ENCODE results near the gene ADRA2B. TPM values are rescaled to one million over a fixed set of nuclear protein-coding genes. Genes with fewer than 3 reads are reported as not detected.

The ADRA2B gene
- total RNA-seq, 1 experiment from 2014 or later: 0.28 TPM

- in situ Hi-C loops (cut with HindIII; ENCODE audit: low pct_unique_long_range_greater_than_20kb, low sequenced_read_pairs): no loop called here
- Histone ChIP-seq H3K9me3 (ENCODE audit: control insufficient read depth, insufficient read depth, low read depth, low read length) (no peaks in the 10 kb centered on the region), H3K27ac (ENCODE audit: low read length) (no peak overlapping the region), H3K36me3 (ENCODE audit: control insufficient read depth, insufficient read depth, low read length) (no peaks in the 10 kb centered on the region), H3K4me1 (ENCODE audit: control insufficient read depth, insufficient read depth, low read length) (0 out of 2 replicates have a peak, but pooled peaks cover 3% of the 10 kb centered on the region), H3K27me3 (ENCODE audit: control insufficient read depth, insufficient read depth, low read length) (no peaks in the 10 kb centered on the region), H3K4me3 (ENCODE audit: low read depth in 2 of 2, low read length in 2 of 2) (no peak overlapping the region)
- ChIA-PET POLR2A (interaction anchor here (0.7 kb wide), 1 partner anchor 726 kb away, joined by 8 read pairs; no protein-coding TSS in a partner anchor), CTCF (no interaction called here)
- BruUV-seq (replicated peaks): no TSS peak
- intact Hi-C loops (cut with micrococcal nuclease; ENCODE audit: unreplicated experiment): no loop called here
- no peak for DNase-seq (ENCODE audit: low read depth, low spot score)
- TF ChIP-seq, protein P1, sequence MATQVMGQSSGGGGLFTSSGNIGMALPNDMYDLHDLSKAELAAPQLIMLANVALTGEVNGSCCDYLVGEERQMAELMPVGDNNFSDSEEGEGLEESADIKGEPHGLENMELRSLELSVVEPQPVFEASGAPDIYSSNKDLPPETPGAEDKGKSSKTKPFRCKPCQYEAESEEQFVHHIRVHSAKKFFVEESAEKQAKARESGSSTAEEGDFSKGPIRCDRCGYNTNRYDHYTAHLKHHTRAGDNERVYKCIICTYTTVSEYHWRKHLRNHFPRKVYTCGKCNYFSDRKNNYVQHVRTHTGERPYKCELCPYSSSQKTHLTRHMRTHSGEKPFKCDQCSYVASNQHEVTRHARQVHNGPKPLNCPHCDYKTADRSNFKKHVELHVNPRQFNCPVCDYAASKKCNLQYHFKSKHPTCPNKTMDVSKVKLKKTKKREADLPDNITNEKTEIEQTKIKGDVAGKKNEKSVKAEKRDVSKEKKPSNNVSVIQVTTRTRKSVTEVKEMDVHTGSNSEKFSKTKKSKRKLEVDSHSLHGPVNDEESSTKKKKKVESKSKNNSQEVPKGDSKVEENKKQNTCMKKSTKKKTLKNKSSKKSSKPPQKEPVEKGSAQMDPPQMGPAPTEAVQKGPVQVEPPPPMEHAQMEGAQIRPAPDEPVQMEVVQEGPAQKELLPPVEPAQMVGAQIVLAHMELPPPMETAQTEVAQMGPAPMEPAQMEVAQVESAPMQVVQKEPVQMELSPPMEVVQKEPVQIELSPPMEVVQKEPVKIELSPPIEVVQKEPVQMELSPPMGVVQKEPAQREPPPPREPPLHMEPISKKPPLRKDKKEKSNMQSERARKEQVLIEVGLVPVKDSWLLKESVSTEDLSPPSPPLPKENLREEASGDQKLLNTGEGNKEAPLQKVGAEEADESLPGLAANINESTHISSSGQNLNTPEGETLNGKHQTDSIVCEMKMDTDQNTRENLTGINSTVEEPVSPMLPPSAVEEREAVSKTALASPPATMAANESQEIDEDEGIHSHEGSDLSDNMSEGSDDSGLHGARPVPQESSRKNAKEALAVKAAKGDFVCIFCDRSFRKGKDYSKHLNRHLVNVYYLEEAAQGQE (IDR thresholded peaks at IDR 0.05; ENCODE audit: insufficient read depth in 1 of 2, low read depth in 2 of 2, low read length in 1 of 2): no peak
- TF ChIP-seq TCF7L2 (IDR thresholded peaks at IDR 0.05; ENCODE audit: low read depth, low read length) (no peak), SIN3A (IDR thresholded peaks at IDR 0.05; ENCODE audit: borderline replicate concordance, insufficient read depth, low read depth, low read length) (no peak), POLR2AphosphoS5 (IDR thresholded peaks at IDR 0.05; ENCODE audit: low read depth, low read length) (no peak)
- TF ChIP-seq, protein P2, sequence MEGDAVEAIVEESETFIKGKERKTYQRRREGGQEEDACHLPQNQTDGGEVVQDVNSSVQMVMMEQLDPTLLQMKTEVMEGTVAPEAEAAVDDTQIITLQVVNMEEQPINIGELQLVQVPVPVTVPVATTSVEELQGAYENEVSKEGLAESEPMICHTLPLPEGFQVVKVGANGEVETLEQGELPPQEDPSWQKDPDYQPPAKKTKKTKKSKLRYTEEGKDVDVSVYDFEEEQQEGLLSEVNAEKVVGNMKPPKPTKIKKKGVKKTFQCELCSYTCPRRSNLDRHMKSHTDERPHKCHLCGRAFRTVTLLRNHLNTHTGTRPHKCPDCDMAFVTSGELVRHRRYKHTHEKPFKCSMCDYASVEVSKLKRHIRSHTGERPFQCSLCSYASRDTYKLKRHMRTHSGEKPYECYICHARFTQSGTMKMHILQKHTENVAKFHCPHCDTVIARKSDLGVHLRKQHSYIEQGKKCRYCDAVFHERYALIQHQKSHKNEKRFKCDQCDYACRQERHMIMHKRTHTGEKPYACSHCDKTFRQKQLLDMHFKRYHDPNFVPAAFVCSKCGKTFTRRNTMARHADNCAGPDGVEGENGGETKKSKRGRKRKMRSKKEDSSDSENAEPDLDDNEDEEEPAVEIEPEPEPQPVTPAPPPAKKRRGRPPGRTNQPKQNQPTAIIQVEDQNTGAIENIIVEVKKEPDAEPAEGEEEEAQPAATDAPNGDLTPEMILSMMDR (IDR thresholded peaks at IDR 0.05): no peak
- ATAC-seq: no peak
Measured at GRCh38 chr2:96105994-96106715, 10.2 kb downstream of the ADRA2B start.

DNA sequence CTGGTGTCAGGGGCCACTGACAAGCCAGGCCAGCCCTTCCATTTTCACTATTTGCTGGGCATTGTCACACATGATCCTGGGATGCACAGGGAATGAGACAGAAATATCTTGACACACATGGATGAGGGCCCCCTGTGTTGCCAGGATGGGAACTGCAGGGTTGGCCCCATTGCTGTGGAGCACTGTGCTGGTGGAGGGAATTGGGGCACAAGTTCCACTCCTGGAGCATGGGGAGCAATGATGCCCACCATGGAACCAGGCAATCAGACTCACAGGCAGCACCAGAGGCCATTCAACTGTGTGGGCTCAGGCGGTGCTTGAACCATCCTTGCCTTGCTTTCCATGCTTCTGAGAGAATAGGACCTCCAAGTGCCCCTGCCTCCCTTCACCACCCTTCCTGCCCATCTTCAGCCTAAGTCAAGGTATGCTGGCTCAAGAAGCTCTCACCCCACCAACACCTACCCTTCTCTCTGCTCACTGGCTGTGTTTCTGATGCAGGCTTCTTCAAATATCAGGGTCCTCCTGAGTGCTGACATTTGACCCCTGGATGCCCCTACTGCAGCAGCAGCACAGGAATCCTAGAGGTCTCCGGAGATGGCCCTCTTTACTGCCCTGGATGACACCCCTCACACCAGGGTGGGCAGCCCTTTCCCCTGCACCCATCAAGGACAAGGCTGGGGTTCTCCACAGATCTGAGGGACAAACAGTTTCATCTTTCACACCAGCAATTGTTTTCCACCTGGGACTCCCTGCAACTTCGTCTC, 11.0 kb downstream of the ADRA2B start:
- DNase-seq (ENCODE audit: low read depth, low spot score) (no peak), ATAC-seq (no peak)
- BruUV-seq (replicated peaks): no TSS peak
- Histone ChIP-seq H3K27me3 (ENCODE audit: control insufficient read depth, insufficient read depth, low read length) (no peaks in the 10 kb centered on the region), H3K9me3 (ENCODE audit: control insufficient read depth, insufficient read depth, low read depth, low read length) (no peaks in the 10 kb centered on the region), H3K4me1 (ENCODE audit: control insufficient read depth, insufficient read depth, low read length) (peaks cover 3% of the 10 kb centered on the region; the same call in 1 of the 2 replicates), H3K4me3 (ENCODE audit: low read depth in 2 of 2, low read length in 2 of 2) (no peak overlapping the region), H3K27ac (ENCODE audit: low read length) (no peak overlapping the region), H3K36me3 (ENCODE audit: control insufficient read depth, insufficient read depth, low read length) (no peaks in the 10 kb centered on the region)
- POLR2A ChIA-PET: no interaction called here
- in situ Hi-C loops (cut with HindIII; ENCODE audit: low pct_unique_long_range_greater_than_20kb, low sequenced_read_pairs): no loop called here
- CTCF ChIA-PET: no interaction called here
- TF ChIP-seq TCF7L2 (IDR thresholded peaks at IDR 0.05; ENCODE audit: low read depth, low read length) (no peak), POLR2AphosphoS5 (IDR thresholded peaks at IDR 0.05; ENCODE audit: low read depth, low read length) (no peak), SIN3A (IDR thresholded peaks at IDR 0.05; ENCODE audit: borderline replicate concordance, insufficient read depth, low read depth, low read length) (no peak)
- TF ChIP-seq, protein P1 (IDR thresholded peaks at IDR 0.05; ENCODE audit: insufficient read depth in 1 of 2, low read depth in 2 of 2, low read length in 1 of 2): no peak
- TF ChIP-seq, protein P2 (IDR thresholded peaks at IDR 0.05): no peak
- intact Hi-C loops (cut with micrococcal nuclease; ENCODE audit: unreplicated experiment): no loop called here
